Endometrium (tissue), 2 donors: Measurements from ENCODE around the gene CES3.

Experiments used
- FAIRE-seq: peaks from 2 replicates; lab custom pipeline; 2012; peaks lifted over from hg19 to GRCh38; lab: Jason Lieb, UNC
- donor health status: control.
- donor health status: control.

The CES3 gene

DNA sequence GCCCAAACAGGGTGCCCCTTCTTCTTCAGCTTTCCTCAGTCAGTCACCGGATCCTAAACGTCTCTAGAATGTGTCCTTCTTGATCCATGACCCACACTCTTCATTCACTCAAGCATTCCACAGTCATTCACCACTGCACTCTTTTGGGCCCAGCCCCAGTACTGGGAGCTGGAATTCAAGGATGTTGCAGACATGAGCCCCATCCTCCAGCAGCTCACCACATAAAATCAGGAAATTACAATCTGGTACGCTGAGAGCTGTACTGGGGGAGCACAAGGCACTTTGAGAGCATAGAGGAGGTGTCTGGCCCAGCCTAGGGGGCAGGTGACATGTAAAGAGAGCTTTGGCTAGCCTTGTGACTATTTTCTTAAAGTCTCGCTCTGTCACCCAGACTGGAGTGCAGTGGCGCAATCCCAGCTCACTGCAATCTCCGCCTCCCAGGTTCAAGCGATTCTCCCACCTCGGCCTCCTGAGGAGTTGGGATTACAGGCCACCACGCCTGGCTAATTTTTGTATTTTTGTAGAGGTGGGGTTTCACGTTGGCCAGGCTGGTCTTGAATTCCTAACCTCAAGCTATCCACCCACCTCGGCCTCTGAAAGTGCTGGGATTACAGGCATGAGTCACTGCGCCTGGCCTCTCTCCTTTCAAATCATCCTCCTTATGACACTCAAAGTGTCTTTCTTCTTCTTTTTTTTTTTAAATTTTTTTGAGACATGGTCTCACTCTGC is 46.0 kb downstream of the CES3 start:
- FAIRE-seq, result no peak

- no peak for FAIRE-seq
Observed at GRCh38 chr16:67009158-67009557, 48.1 kb downstream of the CES3 start.

DNA sequence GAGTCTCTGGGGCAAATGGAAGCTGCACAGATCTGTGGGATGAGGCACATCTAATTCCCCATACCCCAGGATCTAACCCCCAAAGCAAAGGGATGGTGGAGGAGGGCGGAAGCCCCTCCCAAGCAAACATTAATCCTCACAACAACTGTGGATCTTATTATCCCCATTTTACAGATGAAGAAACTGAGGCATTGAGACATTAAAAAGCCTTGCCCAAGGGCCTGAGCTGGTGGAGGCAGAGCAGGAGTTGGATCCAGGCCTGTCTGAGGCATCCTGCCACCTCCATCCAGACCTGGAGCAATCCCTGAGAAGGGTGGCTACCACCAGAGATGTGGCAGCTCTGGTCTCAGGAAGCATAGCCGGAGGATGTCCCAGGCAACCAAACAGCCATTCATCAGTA is 50.2 kb downstream of the CES3 start:
- FAIRE-seq, result no peak

- FAIRE-seq, result no peak
Observed at GRCh38 chr16:67013233-67013822, 52.3 kb downstream of the CES3 start.

- no peak for FAIRE-seq
Observed at GRCh38 chr16:67013823-67014633, 53.0 kb downstream of the CES3 start.

- no peak for FAIRE-seq
Observed at GRCh38 chr16:67014634-67015312, 53.7 kb downstream of the CES3 start.

- no peak for FAIRE-seq
Observed at GRCh38 chr16:67015313-67015731, 54.3 kb downstream of the CES3 start.

DNA sequence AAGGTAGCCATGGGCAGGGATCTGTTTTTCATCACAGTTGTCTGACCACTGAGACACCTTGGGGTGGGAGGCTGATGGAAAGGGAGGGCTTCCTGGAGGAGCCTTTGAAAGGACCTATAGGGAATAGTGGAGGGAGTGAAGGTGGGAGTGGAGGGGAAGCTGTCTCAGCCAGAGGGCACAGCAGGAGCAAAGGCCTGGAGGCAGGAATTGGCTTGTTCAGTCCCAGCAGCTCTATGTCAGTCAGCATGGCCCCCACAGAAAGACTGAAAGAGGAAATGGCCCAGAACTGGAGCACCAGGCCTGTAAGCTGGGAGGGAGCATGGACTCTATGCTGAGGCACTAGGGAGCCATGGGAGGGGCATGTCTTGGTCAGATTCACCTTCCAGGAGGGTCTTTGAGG is 55.1 kb downstream of the CES3 start:
- no peak for FAIRE-seq

DNA sequence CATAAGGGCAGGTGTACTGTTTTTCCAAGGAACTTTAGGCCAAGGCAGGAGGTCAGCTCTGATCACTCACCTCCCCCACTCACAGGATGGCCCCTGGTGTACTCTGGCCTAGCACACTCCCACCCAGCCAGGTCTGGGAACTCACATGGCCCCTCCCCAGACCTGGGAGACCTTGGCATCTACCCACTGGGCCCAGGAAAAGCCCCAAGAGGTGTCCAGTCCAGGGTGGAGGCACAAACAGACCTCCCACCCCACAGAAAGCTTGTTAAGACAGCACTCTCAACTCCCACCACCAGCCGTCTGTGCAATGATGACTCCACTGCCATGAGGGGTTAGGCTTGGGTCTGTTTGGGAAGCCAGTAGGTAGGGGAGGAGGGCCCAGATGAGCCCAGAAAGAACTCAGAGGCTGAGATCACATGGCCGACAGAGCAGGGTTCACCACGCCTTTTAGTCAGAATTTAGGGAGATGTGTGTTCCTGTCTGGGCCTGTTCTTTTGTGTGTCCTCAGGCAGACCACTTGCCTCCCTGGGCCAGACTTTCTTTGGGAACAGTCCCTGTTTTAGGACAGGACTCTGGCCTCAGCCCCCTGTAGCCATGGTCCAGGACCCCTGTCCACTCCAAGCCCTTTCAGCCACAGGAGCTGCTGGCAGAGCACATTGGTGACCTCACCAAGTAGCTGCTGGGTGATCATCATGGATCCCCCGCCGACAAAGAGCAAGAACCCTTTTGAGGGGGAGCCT is 55.8 kb downstream of the CES3 start:
- FAIRE-seq, result no peak

- FAIRE-seq, result no peak
Observed at GRCh38 chr16:67017421-67017750, 56.3 kb downstream of the CES3 start.

DNA sequence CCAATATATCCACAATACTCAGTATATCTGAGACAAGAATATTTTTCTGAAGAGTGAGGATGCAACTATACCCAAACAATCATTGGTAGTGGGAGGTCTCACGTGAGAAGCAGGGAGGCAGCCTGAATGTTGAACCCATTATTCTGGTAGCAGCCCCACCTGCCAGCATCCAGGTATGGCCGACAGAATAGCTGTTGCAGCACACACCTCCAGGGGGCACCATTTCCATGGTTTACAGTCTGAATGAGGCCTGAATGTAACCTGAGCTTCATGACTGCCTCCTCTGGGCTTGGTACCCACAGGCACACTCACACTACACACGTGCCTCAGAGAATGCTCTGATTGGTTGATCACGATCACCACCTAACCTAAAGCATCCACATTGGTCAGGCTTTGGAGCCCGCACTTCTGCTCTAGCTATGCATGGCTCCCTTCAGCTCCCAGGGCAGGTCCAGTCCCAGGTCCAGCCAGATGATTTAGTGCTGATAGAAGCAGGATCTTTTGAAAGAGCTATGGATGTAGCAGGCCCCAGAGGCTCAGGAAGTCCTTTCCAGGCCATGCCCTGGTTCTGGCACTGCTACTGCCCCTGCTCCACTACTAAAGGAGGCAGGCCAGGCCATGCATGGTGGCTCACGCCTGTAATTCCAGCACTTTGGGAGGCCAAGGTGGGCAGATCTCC is 56.9 kb downstream of the CES3 start:
- no peak for FAIRE-seq

- FAIRE-seq, result no peak
Observed at GRCh38 chr16:67019171-67019570, 58.1 kb downstream of the CES3 start.

- FAIRE-seq, result no peak
Observed at GRCh38 chr16:67021321-67021720, 60.3 kb downstream of the CES3 start.

- FAIRE-seq, result no peak
Observed at GRCh38 chr16:67022531-67023214, 61.6 kb downstream of the CES3 start.

- FAIRE-seq, result no peak
Observed at GRCh38 chr16:67023689-67024088, 62.6 kb downstream of the CES3 start.
